Activated CD8-positive, alpha-beta T cell treated with anti-CD3 and anti-CD28 coated beads for 36 hours (primary cell): Measurements from ENCODE around the gene RAB7B. TPM values are rescaled to one million over a fixed set of nuclear protein-coding genes. Genes with fewer than 3 reads are reported as not detected.
"Not testable (repeated sequence)": the region's sequence is repeated elsewhere in the genome, so short reads cannot be mapped to it uniquely, and the experiment has no call there.

ENCODE experiments used
- ATAC-seq: fragments of 200-7000 bp; cut with Tn5 transposase; one replicate; pipeline ENCODE4 v1.10.0; 2021; ENCODE audit warnings: mild to moderate bottlenecking, moderate library complexity
- CTCF ChIA-PET: fragments of 350-600 bp; sonication (Branson Sonifier 250); formaldehyde crosslinking; loops from one replicate; lab custom pipeline; 2021; ENCODE audit warnings: antibody characterized with exemption; lab: Charles Lee
- POLR2A ChIA-PET: fragments of 350-600 bp; sonication (Branson Sonifier 250); formaldehyde crosslinking; loops from one replicate; lab custom pipeline; 2021; ENCODE audit warnings: antibody characterized with exemption; lab: Charles Lee
- DNase-seq: peaks from one replicate; pipeline ENCODE4 v3.0.0-alpha.2; 2020
- H3K27ac Mint-ChIP-seq: one replicate; pipeline ENCODE4 v1.8.0; 2021; ENCODE audit warnings: mild to moderate bottlenecking, mixed read lengths
- H3K27me3 Mint-ChIP-seq: one replicate; pipeline ENCODE4 v1.8.0; 2021; ENCODE audit warnings: mixed read lengths
- H3K36me3 Mint-ChIP-seq: one replicate; pipeline ENCODE4 v1.8.0; 2021; ENCODE audit warnings: low read depth, mixed read lengths
- H3K4me1 Mint-ChIP-seq: one replicate; pipeline ENCODE4 v1.8.0; 2021; ENCODE audit warnings: low read depth, mixed read lengths
- H3K4me3 Mint-ChIP-seq: one replicate; pipeline ENCODE4 v1.8.0; 2021; ENCODE audit warnings: mild to moderate bottlenecking, moderate library complexity, mixed read lengths
- H3K9me3 Mint-ChIP-seq: one replicate; pipeline ENCODE4 v1.8.0; 2021; ENCODE audit warnings: mixed read lengths
- CTCF ChIP-seq: fragments of 200-600 bp; IDR thresholded peaks from one replicate; pipeline ENCODE4 v1.8.0; 2022; ENCODE audit warnings: antibody characterized with exemption, mild to moderate bottlenecking
- intact Hi-C: fragments of 100-400 bp; cut with micrococcal nuclease; formaldehyde crosslinking; loops from one replicate; pipeline ENCODE4 v1.10.0; 2022
- total RNA-seq, 2 experiments: library from RNA; stranded (reverse); gene quantifications; one replicate each; pipeline ENCODE4 v1.2.3, GENCODE V29; 2021

RAB7B gene
- total RNA-seq, 2 experiments from 2014 or later = not detected

- H3K36me3 Mint-ChIP-seq = no peaks in the 10 kb centered on the region
- H3K27me3 Mint-ChIP-seq = peaks cover 5% of the 10 kb centered on the region
- intact Hi-C loops = no loop called here
Measured at GRCh38 chr1:206002160-206002559, 1.0 kb downstream of the RAB7B start.

GRCh38 chr1:206001476-206001888 lies 1.7 kb downstream of the RAB7B start:
- ChIA-PET POLR2A (no interaction called here), CTCF (interaction anchor here (1.0 kb wide), 1 partner anchor 24 kb away, joined by 6 read pairs; no protein-coding TSS in a partner anchor)
- Mint-ChIP-seq H3K4me1 (peaks cover 20% of the 10 kb centered on the region), H3K9me3 (no peaks in the 10 kb centered on the region), H3K27me3 (peaks cover 3% of the 10 kb centered on the region), H3K4me3 (no peak overlapping the region), H3K27ac (no peak overlapping the region), H3K36me3 (no peaks in the 10 kb centered on the region)
- no peak for TF ChIP-seq CTCF
- peak; percentile 66 for DNase-seq
- ATAC-seq = peak; percentile 80
- intact Hi-C loops = no loop called here

More at GRCh38 chr1:206002160-206002559, 1.0 kb downstream of the RAB7B start:
- ATAC-seq = no peak
- ChIA-PET CTCF (no interaction called here), POLR2A (interaction anchor here (0.6 kb wide), 1 partner anchor 195 kb away, joined by 3 read pairs; no protein-coding TSS in a partner anchor)
- Mint-ChIP-seq H3K4me3 (no peak overlapping the region), H3K27ac (no peak overlapping the region), H3K9me3 (no peaks in the 10 kb centered on the region), H3K4me1 (peaks cover 20% of the 10 kb centered on the region)
- no peak for TF ChIP-seq CTCF
- DNase-seq = no peak

GRCh38 chr1:206000641-206001339 lies 2.4 kb downstream of the RAB7B start:
- ChIA-PET CTCF (interaction anchor here (1.0 to 3.5 kb wide), 2 partner anchors 23 to 24 kb away, joined by 6 to 22 read pairs; no protein-coding TSS in a partner anchor), POLR2A (no interaction called here)
- DNase-seq (peak; percentile 45), ATAC-seq (peak; percentile 48)
- Mint-ChIP-seq H3K4me1 (peaks cover 20% of the 10 kb centered on the region), H3K36me3 (no peaks in the 10 kb centered on the region), H3K9me3 (no peaks in the 10 kb centered on the region), H3K27me3 (no peaks in the 10 kb centered on the region), H3K4me3 (no peak overlapping the region), H3K27ac (no peak overlapping the region)
- TF ChIP-seq CTCF = no peak
- intact Hi-C loops = no loop called here

DNA sequence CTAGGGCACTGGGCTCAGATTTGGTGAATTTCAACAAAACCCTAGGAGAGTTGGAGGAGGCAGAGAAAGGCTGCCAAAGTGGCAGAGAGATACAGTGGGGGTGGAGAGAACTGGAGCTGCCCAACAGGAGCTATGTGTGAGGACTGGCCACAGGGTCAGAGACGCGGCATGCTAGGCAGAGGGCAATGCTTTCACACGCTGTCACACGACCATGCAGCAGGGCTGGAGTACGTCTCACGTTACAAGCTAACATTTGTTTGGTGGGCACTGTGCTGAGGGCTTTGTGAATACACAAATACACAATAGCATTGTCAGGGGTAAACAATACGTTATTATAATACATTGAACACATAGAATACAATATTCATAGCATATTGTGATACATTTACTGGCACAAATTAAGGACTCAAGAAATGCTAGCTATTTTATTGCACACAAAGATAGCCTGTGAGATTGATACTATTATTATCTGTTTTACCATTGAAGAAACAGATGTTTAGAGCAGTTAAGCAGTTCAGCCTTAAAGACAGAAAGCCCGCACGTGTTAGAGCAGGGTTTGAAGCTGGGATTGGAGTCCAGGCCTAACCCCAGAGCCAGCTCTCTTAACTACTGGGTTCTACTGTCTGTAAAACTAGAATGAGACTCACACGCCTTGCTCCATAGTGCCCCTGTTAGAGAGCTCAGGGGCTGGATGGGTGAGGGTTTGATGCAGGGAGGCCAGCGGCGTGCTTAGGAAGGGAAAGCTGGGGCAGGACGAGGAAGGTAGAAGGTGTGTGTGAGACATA lies 4.5 kb downstream of the RAB7B start:
- no peak for ATAC-seq
- H3K4me1 Mint-ChIP-seq = peaks cover 12% of the 10 kb centered on the region
- POLR2A ChIA-PET = interaction anchor here (1.2 kb wide), 1 partner anchor 62 kb away, joined by 3 read pairs; no protein-coding TSS in a partner anchor
- no peak for TF ChIP-seq CTCF
- no peak overlapping the region for H3K27ac Mint-ChIP-seq
- no peaks in the 10 kb centered on the region for H3K36me3 Mint-ChIP-seq
- no peaks in the 10 kb centered on the region for H3K27me3 Mint-ChIP-seq
- intact Hi-C loops = no loop called here
- no peak overlapping the region for H3K4me3 Mint-ChIP-seq
- CTCF ChIA-PET = interaction anchor here (0.9 to 3.5 kb wide), 7 partner anchors 14 to 140 kb away, joined by 3 to 22 read pairs (median 4); no protein-coding TSS in a partner anchor
- H3K9me3 Mint-ChIP-seq = no peaks in the 10 kb centered on the region
- DNase-seq = no peak

DNA sequence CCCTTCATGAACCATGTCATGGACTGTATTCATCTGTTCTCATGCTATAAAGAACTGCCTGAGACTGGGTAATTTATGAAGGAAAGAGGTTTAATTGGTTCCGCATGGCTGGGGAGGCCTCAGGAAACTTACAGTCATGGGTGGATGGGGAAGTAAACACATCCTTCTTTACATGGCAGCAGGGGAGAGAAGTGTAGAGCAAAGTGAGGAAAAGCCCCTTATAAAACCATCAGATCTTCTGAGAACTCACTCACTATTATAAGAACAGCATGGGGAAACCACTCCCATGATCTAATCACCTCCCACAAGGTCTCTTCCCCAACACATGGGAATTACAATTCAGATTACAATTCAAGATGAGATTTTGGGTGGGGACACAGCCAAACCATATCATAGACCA lies 6.6 kb downstream of the RAB7B start:
- H3K27me3 Mint-ChIP-seq, H3K4me3 Mint-ChIP-seq, DNase-seq, intact Hi-C loops, H3K9me3 Mint-ChIP-seq, H3K27ac Mint-ChIP-seq, POLR2A ChIA-PET, ATAC-seq, H3K36me3 Mint-ChIP-seq, H3K4me1 Mint-ChIP-seq: not testable (repeated sequence)
- CTCF ChIA-PET = interaction anchor here (1.9 kb wide), 1 partner anchor 20 kb away, joined by 9 read pairs; no protein-coding TSS in a partner anchor
